Stimulated activated naive CD4-positive, alpha-beta T cell treated with Interleukin-2 at 50 U/mL for 16 hours (primary cell): ENCODE measurements around the gene ZNF74.
"Not testable (repeated sequence)": the region's sequence is repeated elsewhere in the genome, so short reads cannot be mapped to it uniquely, and the experiment has no call there.

Source experiments
- DNase-seq: peaks from one replicate; lab custom pipeline; 2025; lab: John Stamatoyannopoulos, UW

The ZNF74 gene

DNA sequence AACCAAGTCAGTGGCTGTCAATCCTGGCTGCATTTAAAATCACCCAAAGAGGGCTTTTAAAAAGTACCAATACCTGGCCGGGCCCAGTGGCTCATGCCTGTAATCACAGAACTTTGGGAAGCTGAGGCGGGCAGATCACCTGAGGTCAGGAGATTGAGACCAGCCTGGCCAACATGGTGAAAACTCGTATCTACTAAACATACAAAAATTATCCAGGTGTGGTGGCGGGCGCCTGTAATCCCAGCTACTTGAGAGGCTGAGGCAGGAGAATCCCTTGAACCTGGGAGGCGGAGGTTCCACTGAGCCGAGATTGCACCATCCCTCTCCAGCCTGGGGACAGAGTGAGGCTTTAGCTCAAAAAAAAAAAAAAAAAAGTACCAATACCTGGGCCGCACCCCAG lies 17.7 kb upstream of the ZNF74 start:
- DNase-seq = not testable (repeated sequence)

DNA sequence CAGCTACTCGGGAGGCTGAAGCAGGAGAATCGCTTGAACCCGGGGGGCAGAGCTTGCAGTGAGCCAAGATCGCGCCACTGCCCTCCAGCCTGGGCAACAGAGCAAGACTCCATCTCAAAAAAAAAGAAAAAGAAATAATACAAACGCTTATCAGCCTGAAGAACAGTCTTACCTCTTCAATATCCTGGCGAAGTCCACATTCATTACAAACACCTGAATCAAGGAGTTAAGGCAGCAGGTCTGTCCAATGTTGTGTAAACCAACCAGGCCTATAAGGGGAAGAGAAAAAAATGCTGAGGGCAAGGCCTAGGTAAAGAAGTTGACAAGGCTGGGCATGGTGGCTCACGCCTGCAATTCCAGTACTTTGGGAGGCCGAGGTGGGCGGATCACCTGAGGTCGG lies 17.0 kb upstream of the ZNF74 start:
- not testable (repeated sequence) for DNase-seq

DNA sequence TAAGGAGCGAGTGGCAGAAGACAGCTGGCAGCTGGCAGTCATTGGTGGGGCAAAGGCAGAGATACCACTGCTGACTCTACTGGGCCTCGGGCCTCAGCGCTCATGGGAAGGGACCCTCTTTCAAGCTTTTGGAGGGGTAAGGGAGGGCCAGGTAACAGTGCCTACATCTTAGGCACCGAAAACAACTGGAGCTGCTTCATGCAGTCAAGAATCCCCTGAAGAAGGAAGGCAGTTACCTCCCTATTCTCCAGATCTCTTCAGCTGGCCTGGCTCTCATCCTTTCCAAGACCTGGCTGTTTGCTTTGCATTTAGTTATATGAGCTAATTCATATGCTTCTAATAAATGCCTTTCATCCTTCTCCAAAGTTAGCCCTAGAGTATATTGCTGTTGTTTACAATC lies 15.8 kb upstream of the ZNF74 start:
- DNase-seq = no peak

DNA sequence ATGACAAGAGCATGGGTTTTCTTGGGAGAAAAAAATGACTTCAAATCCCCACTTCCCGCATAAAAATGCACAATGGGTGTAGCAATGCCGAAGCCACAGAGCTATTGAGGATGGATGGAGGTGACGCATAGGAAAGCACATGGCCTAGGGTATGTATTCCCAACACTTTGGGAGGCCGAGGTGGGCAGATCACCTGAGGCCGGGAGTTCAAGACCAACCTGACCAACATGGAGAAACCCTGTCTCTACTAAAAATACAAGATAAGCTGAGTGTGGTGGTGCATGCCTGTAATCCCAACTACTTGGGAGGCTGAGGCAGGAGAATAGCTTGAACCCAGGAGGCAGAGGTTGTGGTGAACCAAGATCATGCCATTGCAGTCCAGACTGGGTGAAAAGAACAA lies 15.3 kb upstream of the ZNF74 start:
- DNase-seq = not testable (repeated sequence)

DNA sequence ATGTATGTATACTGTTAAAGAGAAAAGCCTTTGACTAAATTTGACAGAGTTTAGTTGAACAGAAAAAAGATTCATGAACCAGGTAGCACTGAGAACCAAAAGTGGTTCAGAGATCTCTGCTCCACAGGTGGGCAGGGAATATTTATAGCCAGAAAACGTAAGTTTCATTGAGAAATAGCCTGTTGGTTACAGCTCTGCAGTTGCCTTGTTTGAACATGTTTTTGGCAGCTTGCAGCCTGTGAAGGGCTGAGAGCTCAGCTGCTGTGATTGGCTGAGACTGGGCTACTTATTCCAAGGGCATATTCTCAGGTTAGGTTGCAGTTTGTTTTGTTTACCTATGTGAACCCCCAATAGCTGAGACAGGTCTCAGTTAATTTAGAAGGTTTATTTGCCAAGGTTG lies 13.5 kb upstream of the ZNF74 start:
- DNase-seq = no peak

DNA sequence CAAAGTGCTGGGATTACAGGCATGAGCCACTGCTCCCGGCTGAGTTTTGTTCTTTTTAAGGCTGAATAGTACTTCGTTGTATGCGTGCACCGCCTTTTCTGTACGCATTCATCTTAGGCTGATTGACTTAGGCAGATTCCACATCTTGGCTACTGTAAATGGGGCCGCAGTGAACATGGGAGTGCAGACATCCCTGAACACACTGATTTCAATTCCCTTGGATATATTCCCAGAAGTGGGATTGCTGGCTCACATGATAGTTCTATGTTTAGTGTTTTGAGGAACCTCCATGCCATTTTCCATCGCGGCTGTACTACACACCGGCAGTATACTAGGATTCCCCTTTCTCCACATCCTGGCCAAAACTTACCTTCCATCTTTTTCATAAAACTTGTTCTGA lies 10.4 kb upstream of the ZNF74 start:
- no peak for DNase-seq

DNA sequence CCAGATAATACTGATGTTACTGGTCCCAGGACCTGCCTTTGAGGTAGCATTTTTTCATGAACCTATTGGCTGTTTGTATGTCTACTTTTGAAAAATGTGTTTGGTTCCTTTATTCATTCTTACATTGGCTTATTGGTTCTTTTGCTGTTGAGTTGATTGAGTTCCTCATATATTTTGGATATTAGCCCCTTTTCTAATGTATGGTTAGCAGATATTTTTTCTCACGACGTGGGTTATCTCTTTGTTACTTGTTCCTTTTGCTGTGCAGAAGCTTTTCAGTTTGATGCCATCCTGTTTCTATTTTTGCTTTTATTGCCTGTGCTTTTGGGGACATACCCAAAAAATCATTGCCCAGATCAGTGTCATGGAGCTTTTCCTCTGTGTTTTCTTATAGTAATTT lies 9.8 kb upstream of the ZNF74 start:
- DNase-seq = no peak

DNA sequence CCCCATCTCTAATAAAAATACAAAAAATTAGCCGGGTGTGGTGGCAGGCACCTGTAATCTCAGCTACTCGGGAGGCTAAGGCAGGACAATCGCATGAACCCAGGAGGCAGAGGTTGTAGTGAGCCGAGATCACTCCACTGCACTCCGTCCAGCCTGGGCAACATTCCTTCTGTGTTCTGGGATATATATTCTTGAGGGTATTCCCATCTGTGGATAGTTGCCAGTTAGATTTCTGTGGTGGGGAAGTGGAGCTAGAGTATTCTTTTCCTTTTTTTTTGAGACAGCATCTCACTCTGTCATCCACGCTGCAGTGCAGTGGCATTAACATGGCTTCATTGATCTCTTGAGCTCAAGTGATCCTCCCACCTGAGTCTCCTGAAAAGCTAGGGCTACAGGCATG lies 9.1 kb upstream of the ZNF74 start:
- DNase-seq = no peak

DNA sequence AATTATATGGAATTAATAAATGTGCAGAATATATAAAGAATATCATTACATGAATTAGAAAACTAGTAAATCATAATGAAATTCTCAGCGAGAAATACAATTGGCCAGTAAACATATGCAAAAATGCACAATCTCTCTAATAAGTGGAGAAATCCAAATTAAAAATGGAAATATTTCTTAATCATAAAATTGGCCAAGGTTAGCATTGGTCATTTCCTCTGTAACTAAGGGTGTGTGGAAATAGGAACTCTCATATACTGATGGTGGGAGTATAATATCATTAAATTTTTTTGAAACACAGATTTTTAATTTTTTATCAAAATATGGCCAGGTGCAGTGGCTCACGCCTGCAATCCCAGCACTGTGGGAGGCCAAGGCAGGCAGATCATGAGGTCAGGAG lies 7.6 kb upstream of the ZNF74 start:
- DNase-seq = no peak

DNA sequence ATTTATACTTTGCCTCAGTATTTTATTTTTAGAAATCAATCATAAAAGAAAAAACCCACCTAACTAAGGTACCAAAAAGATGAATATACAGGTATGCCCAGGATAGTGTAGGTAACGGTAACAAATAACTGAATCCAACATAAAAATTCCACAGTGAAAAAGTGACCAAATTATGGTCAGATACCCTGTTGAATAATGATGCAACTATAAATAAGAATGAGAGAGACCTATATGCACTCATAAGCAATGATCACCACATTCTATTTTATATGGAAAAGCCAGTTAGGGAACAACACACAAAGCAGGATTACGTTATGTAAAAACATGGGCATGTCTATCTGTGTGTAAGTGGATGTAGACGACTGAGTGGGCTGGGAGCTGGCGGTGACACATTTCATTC lies 7.0 kb upstream of the ZNF74 start:
- DNase-seq = no peak

DNA sequence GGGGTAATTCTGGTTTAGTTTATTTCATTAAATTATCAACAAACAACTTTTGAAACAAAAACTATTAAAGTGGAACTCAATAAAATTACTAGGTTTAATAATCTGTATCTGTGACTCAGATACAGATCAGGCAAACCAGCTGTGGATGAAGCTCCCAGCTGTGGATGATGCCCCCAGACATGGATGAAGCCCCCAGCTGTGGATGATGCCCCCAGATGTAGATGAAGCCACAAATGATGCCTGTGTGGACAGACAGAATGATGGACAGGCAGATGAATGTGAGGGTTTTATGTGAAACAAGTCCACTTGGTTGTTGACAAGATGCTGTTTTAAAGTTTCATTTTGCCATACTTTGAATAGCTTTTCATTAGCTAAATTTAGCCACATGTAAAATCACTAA lies 5.8 kb upstream of the ZNF74 start:
- DNase-seq = no peak

DNA sequence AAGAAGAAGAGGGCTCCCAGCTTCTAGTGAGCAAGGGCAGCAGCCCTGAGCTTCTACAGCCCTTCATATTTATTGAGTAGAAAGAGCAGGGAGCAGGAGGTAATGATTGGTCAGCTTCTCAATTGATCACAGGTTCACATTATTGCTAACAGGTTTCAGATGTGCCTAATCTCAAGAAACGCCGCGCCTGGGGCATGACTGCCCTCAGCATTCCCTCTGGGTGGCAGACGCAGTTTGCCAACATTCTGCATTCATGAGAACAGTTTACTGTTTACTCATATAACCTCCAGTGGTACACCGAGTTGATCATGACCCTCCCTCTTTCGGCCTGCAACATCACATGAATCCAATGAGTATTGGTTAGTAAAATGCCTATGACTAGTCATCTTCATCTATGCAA lies 4.7 kb upstream of the ZNF74 start:
- no peak for DNase-seq

DNA sequence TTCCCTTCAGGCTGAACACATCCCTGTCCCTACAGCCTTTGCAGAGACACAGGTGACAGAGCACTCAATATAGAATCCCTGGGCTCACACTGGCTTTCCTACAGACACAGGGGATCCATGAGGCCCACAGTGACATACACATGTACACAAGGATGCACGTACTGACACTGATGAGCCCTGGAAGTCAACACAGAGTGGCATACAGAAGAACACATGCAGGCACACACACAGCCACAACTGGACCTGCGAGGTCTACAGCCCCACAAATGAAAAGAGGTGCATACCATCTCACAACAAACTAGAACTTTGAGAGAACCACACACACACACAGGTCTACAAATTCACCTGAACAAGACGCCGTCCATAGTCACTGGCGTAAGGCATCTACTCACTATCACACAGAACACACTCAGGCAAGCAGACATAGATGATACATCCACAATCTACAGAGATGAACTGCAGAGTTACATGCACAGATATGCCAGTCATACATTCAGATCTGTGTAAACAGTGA lies 3.5 kb upstream of the ZNF74 start:
- no peak for DNase-seq

DNA sequence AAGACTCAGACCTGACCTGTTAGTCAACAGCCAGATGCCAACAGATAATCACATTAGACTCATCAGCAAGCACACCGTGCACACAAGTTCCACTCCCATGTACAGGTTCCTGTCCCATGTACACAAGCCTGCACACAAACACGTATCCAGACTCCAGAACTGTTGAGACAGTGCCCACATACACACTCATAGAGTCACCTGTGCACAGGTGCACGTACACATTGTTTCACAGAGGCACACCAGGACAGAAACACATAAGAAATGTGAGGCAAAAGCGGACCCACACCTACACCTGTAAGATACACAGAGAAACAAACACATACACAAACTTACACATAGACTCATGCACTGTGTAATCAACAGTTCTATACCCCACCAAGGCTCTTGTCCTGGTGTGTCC lies 2.7 kb upstream of the ZNF74 start:
- DNase-seq = no peak

DNA sequence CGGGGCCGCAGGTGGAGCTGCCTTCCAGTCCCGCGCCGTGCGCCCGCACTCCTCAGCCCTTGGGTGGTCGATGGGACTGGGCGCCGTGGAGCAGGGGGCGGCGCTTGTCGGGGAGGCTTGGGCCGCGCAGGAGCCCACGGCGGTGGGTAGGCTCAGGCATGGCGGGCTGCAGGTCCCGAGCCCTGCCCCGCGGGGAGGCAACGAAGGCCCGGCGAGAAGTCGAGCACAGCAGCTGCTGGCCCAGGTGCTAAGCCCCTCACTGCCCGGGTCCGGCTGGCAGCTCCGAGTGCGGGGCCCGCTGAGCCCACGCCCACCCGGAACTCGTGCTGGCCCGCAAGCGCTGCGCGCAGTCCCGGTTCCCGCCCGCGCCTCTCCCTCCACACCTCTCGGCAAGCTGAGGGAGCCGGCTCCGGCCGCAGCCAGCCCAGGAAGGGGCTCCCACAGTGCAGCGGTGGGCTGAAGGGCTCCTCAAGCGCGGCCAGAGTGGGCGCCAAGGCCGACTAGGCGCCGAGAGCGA lies 1.5 kb upstream of the ZNF74 start:
- not testable (repeated sequence) for DNase-seq

DNA sequence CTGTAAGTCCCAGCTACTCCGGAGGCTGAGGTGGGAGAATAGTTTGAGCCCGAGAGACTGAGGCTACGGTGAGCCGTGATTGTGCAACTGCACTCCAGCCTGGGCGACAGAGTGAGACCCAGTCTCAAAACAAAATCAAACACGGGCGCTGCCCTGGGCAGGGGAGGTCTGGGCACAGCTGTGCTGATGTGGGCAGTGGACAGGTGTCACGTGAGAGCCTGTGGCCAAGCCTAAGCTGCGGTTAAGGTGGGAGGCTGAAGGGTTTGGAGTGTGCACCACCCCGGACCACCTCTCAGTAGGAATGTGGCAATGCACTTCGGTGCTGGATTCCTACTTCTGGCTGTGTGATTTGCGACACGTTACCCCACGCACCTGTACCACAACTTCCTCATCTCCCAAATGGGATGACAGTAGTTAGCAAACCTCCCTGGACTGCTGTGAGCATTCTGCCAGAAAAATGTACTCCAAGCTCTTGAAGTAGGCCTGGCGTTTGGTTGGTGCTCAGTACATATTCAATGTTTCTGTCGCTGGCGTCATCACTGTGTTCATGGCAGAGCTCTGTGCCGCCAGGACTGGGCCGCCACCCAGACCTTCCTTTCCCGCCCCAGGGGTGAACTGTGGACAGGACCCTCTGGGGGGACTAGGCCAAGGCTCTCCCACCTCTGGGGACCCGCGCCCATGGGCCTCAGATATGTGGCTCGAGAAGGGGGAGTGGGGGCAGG lies 807 bp upstream of the ZNF74 start:
- DNase-seq = no peak

DNA sequence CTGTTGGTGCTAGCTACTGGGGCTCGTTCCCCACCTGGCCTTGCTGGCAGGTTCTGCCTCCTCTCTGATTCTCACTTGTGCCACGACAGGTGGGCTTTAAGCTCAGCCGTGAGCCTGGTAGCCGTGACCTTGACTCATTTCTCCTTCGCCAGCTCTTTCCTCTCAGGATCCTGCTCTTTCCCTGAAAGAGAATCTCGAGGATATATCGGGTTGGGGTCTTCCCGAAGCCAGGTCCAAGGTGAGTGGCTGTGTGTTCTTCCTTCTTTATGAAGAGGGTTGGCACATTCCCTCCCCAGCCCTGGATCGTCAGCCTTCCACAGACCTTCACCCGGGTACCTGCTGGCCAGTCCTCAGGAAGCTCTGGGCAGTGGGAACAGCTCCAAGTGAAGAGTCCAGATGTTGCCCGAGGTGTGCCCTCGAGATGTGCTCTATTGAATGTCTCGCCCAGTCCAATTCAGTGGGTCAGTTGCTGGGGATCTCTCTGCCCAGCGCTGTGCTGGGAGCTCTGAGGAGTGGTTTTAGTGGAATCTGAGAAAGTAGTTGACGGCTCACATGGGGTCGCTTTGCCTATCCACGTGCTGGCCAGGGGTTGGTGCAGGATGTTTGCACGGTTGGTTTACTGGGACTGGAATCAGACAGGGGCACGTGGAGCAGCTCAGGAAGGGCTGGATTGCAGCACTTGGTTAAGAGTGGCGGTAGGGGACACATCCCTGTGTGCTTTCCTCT lies 1.4 kb downstream of the ZNF74 start:
- no peak for DNase-seq

DNA sequence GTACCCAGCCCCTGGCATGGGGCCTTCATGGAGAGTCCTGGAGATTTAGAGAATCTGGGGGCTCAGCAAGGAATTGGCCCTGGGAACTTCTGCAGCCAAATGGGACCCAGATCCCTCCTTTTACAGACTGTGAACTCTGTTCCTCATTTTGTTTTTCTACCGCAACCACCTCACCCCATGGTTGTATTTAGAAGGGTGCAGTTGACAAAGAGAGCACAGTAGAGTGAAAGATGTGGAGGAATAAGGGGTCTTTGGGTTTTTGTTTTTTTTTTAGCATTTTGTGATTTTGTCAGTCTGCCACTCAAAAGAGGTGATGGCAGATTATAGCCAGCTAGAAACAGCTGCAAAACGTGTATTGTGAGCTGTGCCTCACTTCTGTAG lies 1.9 kb downstream of the ZNF74 start:
- DNase-seq = no peak

DNA sequence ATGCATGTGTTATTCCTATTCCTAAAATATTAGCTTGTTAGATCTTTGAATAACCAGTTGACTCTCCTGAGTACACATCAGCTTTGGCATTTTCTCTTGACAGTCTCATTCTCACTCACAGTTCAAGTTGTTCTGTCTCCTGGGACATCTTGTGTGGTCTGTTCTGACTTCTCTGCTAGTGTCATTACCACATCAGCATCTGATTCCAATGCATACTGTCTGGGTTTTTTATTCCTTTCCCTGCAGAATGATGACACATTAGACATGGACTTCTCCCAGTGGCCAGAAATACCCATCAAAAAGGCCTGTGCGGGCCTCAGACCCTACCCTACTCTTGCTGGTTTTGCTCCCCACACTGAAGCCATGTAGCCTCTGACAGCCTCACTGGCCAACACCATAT lies 2.7 kb downstream of the ZNF74 start:
- DNase-seq = no peak

DNA sequence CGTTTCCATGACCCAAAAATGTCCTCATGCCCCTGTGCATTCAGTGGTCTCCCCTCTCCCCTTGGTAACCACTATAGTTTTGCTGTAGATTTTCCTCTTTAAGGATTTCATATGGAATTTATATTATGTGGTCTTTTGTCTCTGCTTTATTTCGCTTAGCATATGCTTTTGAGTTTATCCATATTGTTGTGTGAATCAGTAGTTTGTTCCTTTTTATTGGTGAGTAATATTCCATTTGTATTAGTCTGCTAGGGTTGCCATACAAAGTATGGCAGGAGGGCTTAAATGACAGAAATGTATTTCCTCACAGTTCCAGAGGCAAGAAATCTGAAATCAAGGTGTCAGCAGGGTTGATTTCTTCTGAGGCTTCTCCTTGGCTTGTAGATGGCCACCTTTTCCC lies 3.5 kb downstream of the ZNF74 start:
- no peak for DNase-seq

DNA sequence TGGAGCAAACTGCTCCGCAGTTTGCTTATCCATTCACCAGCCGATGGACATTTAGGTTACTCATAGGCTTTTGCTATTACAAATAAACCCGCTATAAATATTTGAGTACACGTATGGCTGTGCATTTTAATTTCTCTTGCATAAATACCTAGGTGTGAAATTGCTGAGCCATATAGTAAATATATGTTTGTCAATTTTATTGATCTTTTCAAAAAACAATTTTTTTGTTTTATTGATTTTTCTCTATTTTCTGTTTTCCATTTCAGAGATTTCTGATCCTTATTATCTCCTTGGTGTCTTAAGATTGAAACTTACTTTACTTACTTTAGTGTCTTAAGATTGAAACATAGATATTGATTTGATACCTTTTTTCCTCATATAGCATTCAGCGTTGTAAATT lies 4.5 kb downstream of the ZNF74 start:
- DNase-seq = no peak

DNA sequence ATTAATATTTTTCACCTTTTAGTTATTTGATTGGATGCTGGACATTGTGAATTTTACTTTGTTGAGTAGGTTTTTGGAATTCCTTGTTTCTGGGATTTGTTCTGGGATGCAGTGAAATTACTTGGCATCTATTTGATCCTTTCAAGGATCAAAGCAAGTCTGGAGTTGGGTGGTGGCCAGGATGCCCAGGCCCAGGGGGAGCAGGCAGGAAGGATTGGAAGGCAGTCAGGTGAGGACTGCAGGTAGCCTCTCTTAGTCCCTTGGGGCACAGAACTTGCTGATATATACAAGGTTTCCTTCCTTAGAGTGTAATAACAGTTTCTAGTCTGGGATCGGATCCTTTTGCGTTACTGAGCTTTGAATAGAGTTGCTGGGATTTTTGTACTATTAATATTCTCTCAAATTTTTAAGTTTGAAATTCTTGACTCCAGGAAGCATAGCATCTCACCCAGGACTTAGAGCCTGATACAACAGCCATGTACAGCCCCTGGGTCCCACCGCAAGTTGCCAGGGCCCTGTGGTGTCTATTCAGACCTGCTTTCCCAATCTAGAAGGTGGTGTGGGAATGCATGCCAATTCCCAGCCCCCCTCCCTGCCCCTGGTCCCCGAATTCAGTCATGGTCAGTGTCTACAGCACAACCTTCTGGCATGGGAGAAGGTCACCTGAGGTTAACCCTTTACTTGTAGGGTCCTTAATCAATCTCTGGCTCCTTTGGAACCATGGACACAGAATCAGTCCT lies 6.1 kb downstream of the ZNF74 start:
- DNase-seq = no peak
